ENCODE results near the gene NEUROD4. TPM values are rescaled to one million over a fixed set of nuclear protein-coding genes. Genes with fewer than 3 reads are reported as not detected.

The NEUROD4 gene
- total and polyA plus RNA-seq, 2 experiments from 2014 or later, result 0.07 to 0.13 TPM

DNA sequence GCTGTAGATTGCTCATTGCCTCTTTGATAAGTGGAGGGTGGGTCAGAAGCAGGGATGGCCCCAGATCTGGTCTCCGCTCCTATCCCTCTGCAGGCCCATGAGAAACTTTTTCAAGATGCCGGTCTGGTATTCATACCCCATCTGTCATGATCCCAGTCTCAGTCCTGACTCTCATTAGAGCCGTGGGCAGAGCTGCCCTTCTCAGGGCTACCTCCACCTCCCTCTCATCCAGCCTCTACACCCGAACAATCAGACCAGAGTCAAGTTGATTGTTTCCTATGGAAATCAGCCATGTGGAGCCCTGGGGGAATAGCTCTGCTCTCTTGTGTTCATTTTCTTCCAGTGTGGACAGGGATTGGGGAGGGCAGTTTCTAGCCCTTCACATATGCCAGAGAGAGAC lies 45.8 kb downstream of the NEUROD4 start:
- peak overlapping the region; percentile 29; the same call in 1 of the 2 replicates for H2AFZ ChIP-seq
- no peaks in the 10 kb centered on the region for H3K9me3 Mint-ChIP-seq
- H3K36me3 Mint-ChIP-seq (ENCODE audit: low read depth), result no peaks in the 10 kb centered on the region
- no peaks in the 10 kb centered on the region for H4K20me1 ChIP-seq (replicated peaks; ENCODE audit: insufficient read depth)
- no peak overlapping the region for H3K4me3 ChIP-seq
- H3K27me3 ChIP-seq (ENCODE audit: insufficient read depth), result no peaks in the 10 kb centered on the region
- no peak for TF ChIP-seq ZNF331 (CRISPR knock-in tag; IDR thresholded peaks at IDR 0.05; ENCODE audit: low read depth)
- TF ChIP-seq, protein P1, sequence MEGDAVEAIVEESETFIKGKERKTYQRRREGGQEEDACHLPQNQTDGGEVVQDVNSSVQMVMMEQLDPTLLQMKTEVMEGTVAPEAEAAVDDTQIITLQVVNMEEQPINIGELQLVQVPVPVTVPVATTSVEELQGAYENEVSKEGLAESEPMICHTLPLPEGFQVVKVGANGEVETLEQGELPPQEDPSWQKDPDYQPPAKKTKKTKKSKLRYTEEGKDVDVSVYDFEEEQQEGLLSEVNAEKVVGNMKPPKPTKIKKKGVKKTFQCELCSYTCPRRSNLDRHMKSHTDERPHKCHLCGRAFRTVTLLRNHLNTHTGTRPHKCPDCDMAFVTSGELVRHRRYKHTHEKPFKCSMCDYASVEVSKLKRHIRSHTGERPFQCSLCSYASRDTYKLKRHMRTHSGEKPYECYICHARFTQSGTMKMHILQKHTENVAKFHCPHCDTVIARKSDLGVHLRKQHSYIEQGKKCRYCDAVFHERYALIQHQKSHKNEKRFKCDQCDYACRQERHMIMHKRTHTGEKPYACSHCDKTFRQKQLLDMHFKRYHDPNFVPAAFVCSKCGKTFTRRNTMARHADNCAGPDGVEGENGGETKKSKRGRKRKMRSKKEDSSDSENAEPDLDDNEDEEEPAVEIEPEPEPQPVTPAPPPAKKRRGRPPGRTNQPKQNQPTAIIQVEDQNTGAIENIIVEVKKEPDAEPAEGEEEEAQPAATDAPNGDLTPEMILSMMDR (conservative IDR thresholded peaks at IDR 0.05; ENCODE audit: low read depth in 2 of 2), result no peak
- TF ChIP-seq, protein P2, sequence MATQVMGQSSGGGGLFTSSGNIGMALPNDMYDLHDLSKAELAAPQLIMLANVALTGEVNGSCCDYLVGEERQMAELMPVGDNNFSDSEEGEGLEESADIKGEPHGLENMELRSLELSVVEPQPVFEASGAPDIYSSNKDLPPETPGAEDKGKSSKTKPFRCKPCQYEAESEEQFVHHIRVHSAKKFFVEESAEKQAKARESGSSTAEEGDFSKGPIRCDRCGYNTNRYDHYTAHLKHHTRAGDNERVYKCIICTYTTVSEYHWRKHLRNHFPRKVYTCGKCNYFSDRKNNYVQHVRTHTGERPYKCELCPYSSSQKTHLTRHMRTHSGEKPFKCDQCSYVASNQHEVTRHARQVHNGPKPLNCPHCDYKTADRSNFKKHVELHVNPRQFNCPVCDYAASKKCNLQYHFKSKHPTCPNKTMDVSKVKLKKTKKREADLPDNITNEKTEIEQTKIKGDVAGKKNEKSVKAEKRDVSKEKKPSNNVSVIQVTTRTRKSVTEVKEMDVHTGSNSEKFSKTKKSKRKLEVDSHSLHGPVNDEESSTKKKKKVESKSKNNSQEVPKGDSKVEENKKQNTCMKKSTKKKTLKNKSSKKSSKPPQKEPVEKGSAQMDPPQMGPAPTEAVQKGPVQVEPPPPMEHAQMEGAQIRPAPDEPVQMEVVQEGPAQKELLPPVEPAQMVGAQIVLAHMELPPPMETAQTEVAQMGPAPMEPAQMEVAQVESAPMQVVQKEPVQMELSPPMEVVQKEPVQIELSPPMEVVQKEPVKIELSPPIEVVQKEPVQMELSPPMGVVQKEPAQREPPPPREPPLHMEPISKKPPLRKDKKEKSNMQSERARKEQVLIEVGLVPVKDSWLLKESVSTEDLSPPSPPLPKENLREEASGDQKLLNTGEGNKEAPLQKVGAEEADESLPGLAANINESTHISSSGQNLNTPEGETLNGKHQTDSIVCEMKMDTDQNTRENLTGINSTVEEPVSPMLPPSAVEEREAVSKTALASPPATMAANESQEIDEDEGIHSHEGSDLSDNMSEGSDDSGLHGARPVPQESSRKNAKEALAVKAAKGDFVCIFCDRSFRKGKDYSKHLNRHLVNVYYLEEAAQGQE (IDR thresholded peaks at IDR 0.05; ENCODE audit: unreplicated experiment), result no peak
- TF ChIP-seq JUNB (IDR thresholded peaks at IDR 0.05; ENCODE audit: unreplicated experiment), result no peak
- TF ChIP-seq CREB1 (CRISPR knock-in tag; IDR thresholded peaks at IDR 0.05; ENCODE audit: low read depth), result no peak
- TF ChIP-seq, protein P3, sequence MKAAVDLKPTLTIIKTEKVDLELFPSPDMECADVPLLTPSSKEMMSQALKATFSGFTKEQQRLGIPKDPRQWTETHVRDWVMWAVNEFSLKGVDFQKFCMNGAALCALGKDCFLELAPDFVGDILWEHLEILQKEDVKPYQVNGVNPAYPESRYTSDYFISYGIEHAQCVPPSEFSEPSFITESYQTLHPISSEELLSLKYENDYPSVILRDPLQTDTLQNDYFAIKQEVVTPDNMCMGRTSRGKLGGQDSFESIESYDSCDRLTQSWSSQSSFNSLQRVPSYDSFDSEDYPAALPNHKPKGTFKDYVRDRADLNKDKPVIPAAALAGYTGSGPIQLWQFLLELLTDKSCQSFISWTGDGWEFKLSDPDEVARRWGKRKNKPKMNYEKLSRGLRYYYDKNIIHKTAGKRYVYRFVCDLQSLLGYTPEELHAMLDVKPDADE (IDR thresholded peaks at IDR 0.05), result no peak
- TF ChIP-seq EZH2phosphoT487 (IDR thresholded peaks at IDR 0.05; ENCODE audit: unreplicated experiment), result no peak
- TF ChIP-seq, protein P4, sequence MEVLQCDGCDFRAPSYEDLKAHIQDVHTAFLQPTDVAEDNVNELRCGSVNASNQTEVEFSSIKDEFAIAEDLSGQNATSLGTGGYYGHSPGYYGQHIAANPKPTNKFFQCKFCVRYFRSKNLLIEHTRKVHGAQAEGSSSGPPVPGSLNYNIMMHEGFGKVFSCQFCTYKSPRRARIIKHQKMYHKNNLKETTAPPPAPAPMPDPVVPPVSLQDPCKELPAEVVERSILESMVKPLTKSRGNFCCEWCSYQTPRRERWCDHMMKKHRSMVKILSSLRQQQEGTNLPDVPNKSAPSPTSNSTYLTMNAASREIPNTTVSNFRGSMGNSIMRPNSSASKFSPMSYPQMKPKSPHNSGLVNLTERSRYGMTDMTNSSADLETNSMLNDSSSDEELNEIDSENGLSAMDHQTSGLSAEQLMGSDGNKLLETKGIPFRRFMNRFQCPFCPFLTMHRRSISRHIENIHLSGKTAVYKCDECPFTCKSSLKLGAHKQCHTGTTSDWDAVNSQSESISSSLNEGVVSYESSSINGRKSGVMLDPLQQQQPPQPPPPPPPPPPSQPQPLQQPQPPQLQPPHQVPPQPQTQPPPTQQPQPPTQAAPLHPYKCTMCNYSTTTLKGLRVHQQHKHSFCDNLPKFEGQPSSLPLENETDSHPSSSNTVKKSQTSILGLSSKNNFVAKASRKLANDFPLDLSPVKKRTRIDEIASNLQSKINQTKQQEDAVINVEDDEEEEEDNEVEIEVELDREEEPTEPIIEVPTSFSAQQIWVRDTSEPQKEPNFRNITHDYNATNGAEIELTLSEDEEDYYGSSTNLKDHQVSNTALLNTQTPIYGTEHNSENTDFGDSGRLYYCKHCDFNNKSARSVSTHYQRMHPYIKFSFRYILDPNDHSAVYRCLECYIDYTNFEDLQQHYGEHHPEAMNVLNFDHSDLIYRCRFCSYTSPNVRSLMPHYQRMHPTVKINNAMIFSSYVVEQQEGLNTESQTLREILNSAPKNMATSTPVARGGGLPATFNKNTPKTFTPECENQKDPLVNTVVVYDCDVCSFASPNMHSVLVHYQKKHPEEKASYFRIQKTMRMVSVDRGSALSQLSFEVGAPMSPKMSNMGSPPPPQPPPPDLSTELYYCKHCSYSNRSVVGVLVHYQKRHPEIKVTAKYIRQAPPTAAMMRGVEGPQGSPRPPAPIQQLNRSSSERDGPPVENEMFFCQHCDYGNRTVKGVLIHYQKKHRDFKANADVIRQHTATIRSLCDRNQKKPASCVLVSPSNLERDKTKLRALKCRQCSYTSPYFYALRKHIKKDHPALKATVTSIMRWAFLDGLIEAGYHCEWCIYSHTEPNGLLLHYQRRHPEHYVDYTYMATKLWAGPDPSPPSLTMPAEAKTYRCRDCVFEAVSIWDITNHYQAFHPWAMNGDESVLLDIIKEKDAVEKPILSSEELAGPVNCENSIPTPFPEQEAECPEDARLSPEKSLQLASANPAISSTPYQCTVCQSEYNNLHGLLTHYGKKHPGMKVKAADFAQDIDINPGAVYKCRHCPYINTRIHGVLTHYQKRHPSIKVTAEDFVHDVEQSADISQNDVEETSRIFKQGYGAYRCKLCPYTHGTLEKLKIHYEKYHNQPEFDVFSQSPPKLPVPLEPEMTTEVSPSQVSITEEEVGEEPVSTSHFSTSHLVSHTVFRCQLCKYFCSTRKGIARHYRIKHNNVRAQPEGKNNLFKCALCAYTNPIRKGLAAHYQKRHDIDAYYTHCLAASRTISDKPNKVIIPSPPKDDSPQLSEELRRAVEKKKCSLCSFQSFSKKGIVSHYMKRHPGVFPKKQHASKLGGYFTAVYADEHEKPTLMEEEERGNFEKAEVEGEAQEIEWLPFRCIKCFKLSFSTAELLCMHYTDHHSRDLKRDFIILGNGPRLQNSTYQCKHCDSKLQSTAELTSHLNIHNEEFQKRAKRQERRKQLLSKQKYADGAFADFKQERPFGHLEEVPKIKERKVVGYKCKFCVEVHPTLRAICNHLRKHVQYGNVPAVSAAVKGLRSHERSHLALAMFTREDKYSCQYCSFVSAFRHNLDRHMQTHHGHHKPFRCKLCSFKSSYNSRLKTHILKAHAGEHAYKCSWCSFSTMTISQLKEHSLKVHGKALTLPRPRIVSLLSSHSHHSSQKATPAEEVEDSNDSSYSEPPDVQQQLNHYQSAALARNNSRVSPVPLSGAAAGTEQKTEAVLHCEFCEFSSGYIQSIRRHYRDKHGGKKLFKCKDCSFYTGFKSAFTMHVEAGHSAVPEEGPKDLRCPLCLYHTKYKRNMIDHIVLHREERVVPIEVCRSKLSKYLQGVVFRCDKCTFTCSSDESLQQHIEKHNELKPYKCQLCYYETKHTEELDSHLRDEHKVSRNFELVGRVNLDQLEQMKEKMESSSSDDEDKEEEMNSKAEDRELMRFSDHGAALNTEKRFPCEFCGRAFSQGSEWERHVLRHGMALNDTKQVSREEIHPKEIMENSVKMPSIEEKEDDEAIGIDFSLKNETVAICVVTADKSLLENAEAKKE (CRISPR knock-in tag; IDR thresholded peaks at IDR 0.05), result no peak
- no peak for TF ChIP-seq ZNF114 (CRISPR knock-in tag; IDR thresholded peaks at IDR 0.05)
- no peak for TF ChIP-seq EZH2 (IDR thresholded peaks at IDR 0.05; ENCODE audit: low read depth, unreplicated experiment)
- TF ChIP-seq POLR2AphosphoS5 (IDR thresholded peaks at IDR 0.05; ENCODE audit: low read depth), result no peak
- no peak for TF ChIP-seq NANOG (IDR thresholded peaks at IDR 0.05; ENCODE audit: borderline replicate concordance)
- TF ChIP-seq STAT1 (IDR thresholded peaks at IDR 0.05; ENCODE audit: unreplicated experiment), result no peak
- no peaks in the 10 kb centered on the region for H3K79me2 ChIP-seq (replicated peaks; ENCODE audit: insufficient read depth)
- H3K4me1 ChIP-seq (ENCODE audit: insufficient read depth), result peaks cover 16% of the 10 kb centered on the region
- H3K4me1 Mint-ChIP-seq, result peaks cover 23% of the 10 kb centered on the region
- peaks cover under 1% of the 10 kb centered on the region for H3K27me3 Mint-ChIP-seq (ENCODE audit: insufficient read depth, low read depth, poor library complexity)
- no peaks in the 10 kb centered on the region for H3K36me3 ChIP-seq (ENCODE audit: insufficient read depth)
- H3K4me2 ChIP-seq, result no peak overlapping the region
- no peaks in the 10 kb centered on the region for H3F3A ChIP-seq (replicated peaks; ENCODE audit: low read depth)
- no peak overlapping the region for H3K27ac Mint-ChIP-seq
- H3K27ac ChIP-seq (ENCODE audit: low read depth), result no peak overlapping the region
- no peak for ATAC-seq
- H3K9me2 ChIP-seq (ENCODE audit: insufficient read depth), result no peaks in the 10 kb centered on the region
- H3K4me3 Mint-ChIP-seq, result no peak overlapping the region
- no peak for DNase-seq (ENCODE audit: low spot score)
